Fibroblast of peridontal ligament (primary cell): ENCODE results near the gene DNTTIP2.
"Not testable (repeated sequence)": the region's sequence is repeated elsewhere in the genome, so short reads cannot be mapped to it uniquely, and the experiment has no call there.

Experiments
- DNase-seq: peaks from one replicate; pipeline ENCODE4 v3.0.0-alpha.2; 2010; ENCODE audit errors: extremely low read depth

DNTTIP2 gene

DNA sequence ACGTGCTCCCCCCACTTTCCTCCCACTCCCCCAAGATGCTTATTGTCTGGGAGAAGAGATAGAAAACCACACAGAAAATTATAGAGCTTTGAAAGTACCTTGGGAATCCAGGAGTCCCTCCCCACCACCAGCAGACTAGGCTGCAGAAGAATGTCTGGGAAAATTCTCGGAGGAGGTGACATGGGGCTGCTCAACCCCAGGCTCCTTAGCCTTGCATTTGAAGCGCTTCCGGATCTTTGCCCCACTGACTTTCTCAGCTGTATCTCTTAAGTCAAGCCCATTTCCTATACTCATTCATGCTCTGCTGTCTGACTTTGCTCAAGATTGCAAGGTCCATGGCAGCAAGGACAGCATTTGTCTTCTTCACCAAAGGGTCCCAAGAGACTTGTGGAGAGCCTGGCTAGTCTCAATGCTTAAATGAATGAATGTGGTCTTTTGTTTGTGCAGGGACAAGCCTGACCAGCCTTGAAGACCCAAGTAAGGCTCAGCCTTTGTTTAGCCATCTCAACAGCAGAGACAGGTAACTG lies 38.0 kb downstream of the DNTTIP2 start:
- DNase-seq = no peak

DNA sequence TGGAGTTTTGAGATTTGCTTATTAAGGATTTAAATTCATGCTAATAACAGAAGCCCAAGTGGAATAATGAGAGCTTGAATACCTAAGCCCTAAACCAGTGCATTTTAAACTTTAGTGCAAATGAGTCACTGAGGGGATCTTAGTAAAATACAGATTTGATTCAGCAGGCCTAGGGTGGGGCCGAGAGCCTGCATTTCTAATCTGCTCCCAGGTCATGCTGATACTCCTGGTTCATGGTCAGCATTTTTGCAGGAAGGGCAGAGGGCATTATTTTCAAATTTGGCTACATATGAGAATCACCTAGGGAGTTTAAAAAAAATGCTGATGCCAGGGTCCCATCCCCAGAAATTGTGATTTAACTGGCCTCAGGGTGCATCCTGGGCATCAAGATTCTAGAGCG lies 39.3 kb downstream of the DNTTIP2 start:
- DNase-seq = no peak

GRCh38 chr1:93839307-93839706 lies 39.7 kb downstream of the DNTTIP2 start:
- peak; percentile 96 for DNase-seq

GRCh38 chr1:93837961-93838360 lies 41.0 kb downstream of the DNTTIP2 start:
- DNase-seq = no peak

GRCh38 chr1:93833293-93833692 lies 45.7 kb downstream of the DNTTIP2 start:
- DNase-seq = not testable (repeated sequence)

DNA sequence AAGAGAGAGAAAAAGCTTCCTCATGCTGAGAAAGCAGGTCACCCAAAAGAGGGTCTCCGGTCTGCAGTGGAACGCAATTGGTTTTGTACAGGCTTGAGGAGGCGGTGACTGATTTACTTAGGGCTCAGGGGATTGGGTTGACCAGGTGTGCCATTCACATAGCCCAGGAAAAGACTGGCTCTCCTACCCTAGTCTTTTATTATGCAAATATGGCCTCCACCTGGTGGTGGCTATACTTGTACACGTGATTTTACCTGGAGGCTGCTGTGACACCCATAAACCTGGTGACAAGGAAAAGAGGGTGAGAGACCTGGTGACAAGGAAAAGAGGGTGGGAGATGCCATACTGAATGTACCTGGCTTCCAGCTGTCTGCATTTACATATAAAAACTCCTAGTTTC lies 49.9 kb downstream of the DNTTIP2 start:
- no peak for DNase-seq

GRCh38 chr1:93828367-93828755 lies 50.6 kb downstream of the DNTTIP2 start:
- DNase-seq = no peak

GRCh38 chr1:93827633-93828366 lies 51.2 kb downstream of the DNTTIP2 start:
- peak; percentile 40 for DNase-seq

- DNase-seq = peak; percentile 77
Measured at GRCh38 chr1:93827128-93827527, 51.9 kb downstream of the DNTTIP2 start.

DNA sequence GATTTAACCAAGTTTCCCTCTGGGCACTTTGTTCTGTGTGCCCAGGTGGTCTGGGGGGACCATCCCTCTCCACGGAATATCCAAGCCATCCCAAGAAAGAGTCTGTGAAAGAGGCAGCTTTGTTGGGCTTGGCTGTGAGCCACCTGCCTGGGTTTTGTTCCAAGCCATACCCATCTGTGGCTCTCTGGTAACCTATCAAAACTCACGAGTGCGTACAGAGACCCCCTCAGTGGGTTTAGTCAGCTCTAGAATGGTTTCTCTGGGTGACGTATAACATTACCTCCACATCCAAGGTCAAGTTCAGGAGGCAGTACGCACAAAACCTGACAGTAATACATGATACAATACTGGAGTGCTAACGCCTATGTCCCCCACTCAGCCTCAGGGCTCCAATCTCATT lies 54.2 kb downstream of the DNTTIP2 start:
- DNase-seq = no peak

- no peak for DNase-seq
Measured at GRCh38 chr1:93822730-93823425, 56.1 kb downstream of the DNTTIP2 start.

GRCh38 chr1:93821423-93822144 lies 57.4 kb downstream of the DNTTIP2 start:
- no peak for DNase-seq

- DNase-seq = no peak
Measured at GRCh38 chr1:93820554-93821422, 58.2 kb downstream of the DNTTIP2 start.

DNA sequence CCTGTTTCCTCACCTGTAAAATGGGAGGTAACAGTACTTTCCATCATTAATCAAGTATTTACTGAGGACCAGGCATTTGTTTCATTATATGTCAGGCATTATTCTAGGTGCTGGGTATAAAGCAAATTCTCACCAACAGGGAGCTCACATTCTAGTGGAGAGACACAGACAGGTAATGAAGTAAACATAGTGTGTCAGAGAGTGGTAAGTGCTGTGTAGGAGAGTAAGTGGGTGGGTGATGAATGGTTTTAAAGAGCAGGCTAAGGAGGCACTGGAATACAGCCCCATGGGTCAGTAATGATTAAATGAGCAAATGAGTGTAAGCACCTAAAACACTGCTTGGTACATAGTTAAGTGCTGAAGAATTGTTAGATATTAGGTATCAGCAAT lies 60.4 kb downstream of the DNTTIP2 start:
- DNase-seq = no peak

GRCh38 chr1:93817819-93818569 lies 61.0 kb downstream of the DNTTIP2 start:
- DNase-seq = no peak

DNA sequence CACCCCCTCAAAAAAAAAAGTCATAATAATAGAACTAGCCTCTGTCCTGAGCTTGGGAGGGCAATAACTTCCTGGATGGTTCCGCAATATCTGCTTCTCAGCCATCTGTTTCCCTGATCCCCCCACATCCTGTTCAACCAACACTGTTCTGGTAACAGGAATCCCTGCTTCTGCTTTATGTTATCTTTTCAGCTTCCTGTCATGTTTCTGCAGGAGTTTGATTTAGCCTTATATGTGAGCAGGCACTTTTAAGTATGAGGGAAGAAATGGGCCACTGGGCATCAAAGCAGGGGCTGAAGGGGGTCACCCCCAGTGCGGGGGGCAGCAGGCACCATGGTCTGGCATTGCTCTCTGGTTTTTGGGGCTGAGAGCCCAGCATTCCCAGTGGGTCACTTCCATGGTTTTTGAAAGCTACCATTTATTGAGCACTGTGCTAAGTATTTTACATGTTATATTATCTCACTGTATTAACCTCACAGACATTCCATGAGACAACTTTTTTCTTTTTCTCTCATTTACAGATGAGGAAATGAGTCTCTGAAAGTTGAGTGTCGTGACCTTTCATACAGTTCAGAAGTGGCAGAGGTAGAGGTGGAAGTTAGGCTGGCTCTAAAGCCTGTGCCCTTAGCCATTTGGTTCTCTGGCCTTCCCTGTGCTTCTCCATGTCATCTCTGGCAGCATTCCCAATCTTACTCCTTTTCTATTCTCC lies 61.9 kb downstream of the DNTTIP2 start:
- DNase-seq = peak; percentile 31
